ENCODE results near the gene FAM180A. TPM values are rescaled to one million over a fixed set of nuclear protein-coding genes. Genes with fewer than 3 reads are reported as not detected.
"Not testable (repeated sequence)": the region's sequence is repeated elsewhere in the genome, so short reads cannot be mapped to it uniquely, and the experiment has no call there.

Gene FAM180A
- total and polyA plus RNA-seq, 2 experiments from 2014 or later = not detected

DNA sequence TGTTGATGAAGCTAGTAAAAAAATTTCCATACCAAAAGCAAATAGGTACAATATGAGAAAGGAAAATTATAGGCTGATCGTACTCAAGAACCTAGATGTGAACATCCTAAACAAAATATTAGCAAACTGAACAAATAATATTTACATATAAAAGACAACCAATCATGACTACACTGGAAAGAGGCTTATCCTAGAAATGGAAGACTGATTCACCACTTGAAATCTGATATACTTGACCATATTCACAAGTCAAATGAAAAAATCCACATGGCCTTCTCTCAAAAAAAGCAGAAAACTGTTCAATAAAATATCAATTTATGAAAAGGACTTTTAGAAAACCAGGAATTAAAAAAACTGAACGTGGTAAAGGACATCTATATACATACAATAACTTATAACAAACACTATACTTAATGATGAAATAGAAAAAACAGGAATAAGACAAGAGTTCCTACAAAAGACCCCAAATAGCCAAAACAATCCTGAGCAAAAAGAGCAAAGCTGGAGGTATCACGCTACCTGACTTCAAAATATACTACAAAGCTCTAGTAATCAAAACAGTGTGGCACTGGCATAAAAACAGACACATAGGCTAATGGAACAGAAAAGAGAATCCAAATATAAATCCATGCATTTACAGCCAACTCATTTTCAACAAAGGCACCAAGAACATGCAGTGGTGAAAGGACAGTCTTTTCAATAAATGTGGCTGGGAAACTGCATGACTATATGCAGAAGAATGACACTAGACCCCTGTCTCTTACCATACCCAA lies 29.2 kb upstream of the FAM180A start:
- Mint-ChIP-seq H3K4me1 (peaks cover 16% of the 10 kb centered on the region), H3K9me3 (peaks cover 17% of the 10 kb centered on the region), H3K4me3 (no peak overlapping the region), H3K36me3 (ENCODE audit: low read depth) (no peaks in the 10 kb centered on the region; the same call in 2 of the 3 replicates), H3K27ac (no peak overlapping the region), H3K27me3 (ENCODE audit: insufficient read depth, low read depth, poor library complexity) (no peaks in the 10 kb centered on the region)
- TF ChIP-seq, protein P1, sequence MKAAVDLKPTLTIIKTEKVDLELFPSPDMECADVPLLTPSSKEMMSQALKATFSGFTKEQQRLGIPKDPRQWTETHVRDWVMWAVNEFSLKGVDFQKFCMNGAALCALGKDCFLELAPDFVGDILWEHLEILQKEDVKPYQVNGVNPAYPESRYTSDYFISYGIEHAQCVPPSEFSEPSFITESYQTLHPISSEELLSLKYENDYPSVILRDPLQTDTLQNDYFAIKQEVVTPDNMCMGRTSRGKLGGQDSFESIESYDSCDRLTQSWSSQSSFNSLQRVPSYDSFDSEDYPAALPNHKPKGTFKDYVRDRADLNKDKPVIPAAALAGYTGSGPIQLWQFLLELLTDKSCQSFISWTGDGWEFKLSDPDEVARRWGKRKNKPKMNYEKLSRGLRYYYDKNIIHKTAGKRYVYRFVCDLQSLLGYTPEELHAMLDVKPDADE (IDR thresholded peaks at IDR 0.05) = no peak
- TF ChIP-seq EZH2phosphoT487 (IDR thresholded peaks at IDR 0.05; ENCODE audit: unreplicated experiment) = no peak
- TF ChIP-seq ZNF331 (CRISPR knock-in tag; IDR thresholded peaks at IDR 0.05; ENCODE audit: low read depth) = no peak
- TF ChIP-seq JUNB (IDR thresholded peaks at IDR 0.05; ENCODE audit: unreplicated experiment) = no peak
- TF ChIP-seq NANOG (IDR thresholded peaks at IDR 0.05; ENCODE audit: borderline replicate concordance) = no peak
- TF ChIP-seq, protein P2, sequence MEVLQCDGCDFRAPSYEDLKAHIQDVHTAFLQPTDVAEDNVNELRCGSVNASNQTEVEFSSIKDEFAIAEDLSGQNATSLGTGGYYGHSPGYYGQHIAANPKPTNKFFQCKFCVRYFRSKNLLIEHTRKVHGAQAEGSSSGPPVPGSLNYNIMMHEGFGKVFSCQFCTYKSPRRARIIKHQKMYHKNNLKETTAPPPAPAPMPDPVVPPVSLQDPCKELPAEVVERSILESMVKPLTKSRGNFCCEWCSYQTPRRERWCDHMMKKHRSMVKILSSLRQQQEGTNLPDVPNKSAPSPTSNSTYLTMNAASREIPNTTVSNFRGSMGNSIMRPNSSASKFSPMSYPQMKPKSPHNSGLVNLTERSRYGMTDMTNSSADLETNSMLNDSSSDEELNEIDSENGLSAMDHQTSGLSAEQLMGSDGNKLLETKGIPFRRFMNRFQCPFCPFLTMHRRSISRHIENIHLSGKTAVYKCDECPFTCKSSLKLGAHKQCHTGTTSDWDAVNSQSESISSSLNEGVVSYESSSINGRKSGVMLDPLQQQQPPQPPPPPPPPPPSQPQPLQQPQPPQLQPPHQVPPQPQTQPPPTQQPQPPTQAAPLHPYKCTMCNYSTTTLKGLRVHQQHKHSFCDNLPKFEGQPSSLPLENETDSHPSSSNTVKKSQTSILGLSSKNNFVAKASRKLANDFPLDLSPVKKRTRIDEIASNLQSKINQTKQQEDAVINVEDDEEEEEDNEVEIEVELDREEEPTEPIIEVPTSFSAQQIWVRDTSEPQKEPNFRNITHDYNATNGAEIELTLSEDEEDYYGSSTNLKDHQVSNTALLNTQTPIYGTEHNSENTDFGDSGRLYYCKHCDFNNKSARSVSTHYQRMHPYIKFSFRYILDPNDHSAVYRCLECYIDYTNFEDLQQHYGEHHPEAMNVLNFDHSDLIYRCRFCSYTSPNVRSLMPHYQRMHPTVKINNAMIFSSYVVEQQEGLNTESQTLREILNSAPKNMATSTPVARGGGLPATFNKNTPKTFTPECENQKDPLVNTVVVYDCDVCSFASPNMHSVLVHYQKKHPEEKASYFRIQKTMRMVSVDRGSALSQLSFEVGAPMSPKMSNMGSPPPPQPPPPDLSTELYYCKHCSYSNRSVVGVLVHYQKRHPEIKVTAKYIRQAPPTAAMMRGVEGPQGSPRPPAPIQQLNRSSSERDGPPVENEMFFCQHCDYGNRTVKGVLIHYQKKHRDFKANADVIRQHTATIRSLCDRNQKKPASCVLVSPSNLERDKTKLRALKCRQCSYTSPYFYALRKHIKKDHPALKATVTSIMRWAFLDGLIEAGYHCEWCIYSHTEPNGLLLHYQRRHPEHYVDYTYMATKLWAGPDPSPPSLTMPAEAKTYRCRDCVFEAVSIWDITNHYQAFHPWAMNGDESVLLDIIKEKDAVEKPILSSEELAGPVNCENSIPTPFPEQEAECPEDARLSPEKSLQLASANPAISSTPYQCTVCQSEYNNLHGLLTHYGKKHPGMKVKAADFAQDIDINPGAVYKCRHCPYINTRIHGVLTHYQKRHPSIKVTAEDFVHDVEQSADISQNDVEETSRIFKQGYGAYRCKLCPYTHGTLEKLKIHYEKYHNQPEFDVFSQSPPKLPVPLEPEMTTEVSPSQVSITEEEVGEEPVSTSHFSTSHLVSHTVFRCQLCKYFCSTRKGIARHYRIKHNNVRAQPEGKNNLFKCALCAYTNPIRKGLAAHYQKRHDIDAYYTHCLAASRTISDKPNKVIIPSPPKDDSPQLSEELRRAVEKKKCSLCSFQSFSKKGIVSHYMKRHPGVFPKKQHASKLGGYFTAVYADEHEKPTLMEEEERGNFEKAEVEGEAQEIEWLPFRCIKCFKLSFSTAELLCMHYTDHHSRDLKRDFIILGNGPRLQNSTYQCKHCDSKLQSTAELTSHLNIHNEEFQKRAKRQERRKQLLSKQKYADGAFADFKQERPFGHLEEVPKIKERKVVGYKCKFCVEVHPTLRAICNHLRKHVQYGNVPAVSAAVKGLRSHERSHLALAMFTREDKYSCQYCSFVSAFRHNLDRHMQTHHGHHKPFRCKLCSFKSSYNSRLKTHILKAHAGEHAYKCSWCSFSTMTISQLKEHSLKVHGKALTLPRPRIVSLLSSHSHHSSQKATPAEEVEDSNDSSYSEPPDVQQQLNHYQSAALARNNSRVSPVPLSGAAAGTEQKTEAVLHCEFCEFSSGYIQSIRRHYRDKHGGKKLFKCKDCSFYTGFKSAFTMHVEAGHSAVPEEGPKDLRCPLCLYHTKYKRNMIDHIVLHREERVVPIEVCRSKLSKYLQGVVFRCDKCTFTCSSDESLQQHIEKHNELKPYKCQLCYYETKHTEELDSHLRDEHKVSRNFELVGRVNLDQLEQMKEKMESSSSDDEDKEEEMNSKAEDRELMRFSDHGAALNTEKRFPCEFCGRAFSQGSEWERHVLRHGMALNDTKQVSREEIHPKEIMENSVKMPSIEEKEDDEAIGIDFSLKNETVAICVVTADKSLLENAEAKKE (CRISPR knock-in tag; IDR thresholded peaks at IDR 0.05) = no peak
- ATAC-seq (no peak), DNase-seq (ENCODE audit: low spot score) (no peak)
- H3K4me3 ChIP-seq = no peak overlapping the region
- no peak overlapping the region for H3K27ac ChIP-seq (ENCODE audit: low read depth)
- H3K4me2 ChIP-seq = no peak overlapping the region
- H3K4me1 ChIP-seq (ENCODE audit: insufficient read depth) = no peaks in the 10 kb centered on the region; the same call in 1 of the 2 replicates
- H3K79me2 ChIP-seq (replicated peaks; ENCODE audit: insufficient read depth) = no peaks in the 10 kb centered on the region
- H3K27me3 ChIP-seq (ENCODE audit: insufficient read depth) = no peaks in the 10 kb centered on the region
- no peak overlapping the region for H2AFZ ChIP-seq
- no peaks in the 10 kb centered on the region for H3F3A ChIP-seq (replicated peaks; ENCODE audit: low read depth)
- H4K20me1 ChIP-seq (replicated peaks; ENCODE audit: insufficient read depth) = no peaks in the 10 kb centered on the region
- H3K9me2 ChIP-seq (ENCODE audit: insufficient read depth) = no peaks in the 10 kb centered on the region; the same call in 1 of the 2 replicates
- H3K36me3 ChIP-seq (ENCODE audit: insufficient read depth) = no peaks in the 10 kb centered on the region

DNA sequence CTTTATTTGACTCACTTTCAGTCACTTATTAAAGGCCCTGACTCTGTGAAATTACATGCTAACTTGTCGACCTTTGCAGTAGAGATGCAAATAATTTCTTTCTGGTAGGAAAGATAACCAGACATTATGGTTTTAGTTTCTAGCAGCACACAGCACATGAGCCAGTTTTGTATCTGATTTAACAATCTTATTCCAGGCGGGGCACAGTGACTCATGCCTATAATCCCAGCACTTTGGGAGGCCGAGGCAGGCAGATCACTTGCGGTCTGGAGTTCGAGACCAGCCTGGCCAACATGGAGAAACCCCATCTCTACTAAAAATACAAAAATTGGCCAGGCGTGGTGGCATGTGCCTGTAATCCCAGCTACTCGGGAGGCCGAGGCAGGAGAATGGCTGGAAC lies 27.3 kb upstream of the FAM180A start:
- not testable (repeated sequence) for H3K79me2 ChIP-seq (replicated peaks; ENCODE audit: insufficient read depth); H3K4me3 Mint-ChIP-seq; H3K27ac ChIP-seq (ENCODE audit: low read depth); H3F3A ChIP-seq (replicated peaks; ENCODE audit: low read depth); ATAC-seq; H3K4me3 ChIP-seq; H3K27ac Mint-ChIP-seq; H3K27me3 ChIP-seq (ENCODE audit: insufficient read depth); H3K4me2 ChIP-seq; H3K36me3 ChIP-seq (ENCODE audit: insufficient read depth); H4K20me1 ChIP-seq (replicated peaks; ENCODE audit: insufficient read depth); H3K36me3 Mint-ChIP-seq (ENCODE audit: low read depth); H3K4me1 ChIP-seq (ENCODE audit: insufficient read depth); H3K9me2 ChIP-seq (ENCODE audit: insufficient read depth); DNase-seq (ENCODE audit: low spot score); H3K27me3 Mint-ChIP-seq (ENCODE audit: insufficient read depth, low read depth, poor library complexity)
- H2AFZ ChIP-seq = 0 out of 2 replicates have a peak overlapping the region, but pooled peaks have one; percentile 63
- peaks cover 17% of the 10 kb centered on the region for H3K9me3 Mint-ChIP-seq
- H3K4me1 Mint-ChIP-seq = peaks cover 19% of the 10 kb centered on the region
